ENCODE results near the gene OPCML.

OPCML gene

GRCh38 chr11:133081730-133082452 lies 450.4 kb downstream of the OPCML start:
- no peak overlapping the region for H3K4me3 ChIP-seq (ENCODE audit: low read depth, low read length)
- H3K27me3 ChIP-seq (ENCODE audit: insufficient read depth, low read length) = peaks cover 9% of the 10 kb centered on the region; the same call in 1 of the 2 replicates
- H3K36me3 ChIP-seq (ENCODE audit: insufficient read depth, low read length) = no peaks in the 10 kb centered on the region
- H3K27ac ChIP-seq (ENCODE audit: low read depth, low read length) = no peak overlapping the region
- H3K79me2 ChIP-seq (ENCODE audit: control insufficient read depth, insufficient read depth, low read length, unreplicated experiment) = no peaks in the 10 kb centered on the region
- H2AFZ ChIP-seq (ENCODE audit: low read length, unreplicated experiment) = no peak overlapping the region
- H3K4me1 ChIP-seq (ENCODE audit: control insufficient read depth, insufficient read depth, low read length, unreplicated experiment) = no peaks in the 10 kb centered on the region

- Histone ChIP-seq H2AFZ (ENCODE audit: low read length, unreplicated experiment) (no peak overlapping the region), H3K79me2 (ENCODE audit: control insufficient read depth, insufficient read depth, low read length, unreplicated experiment) (no peaks in the 10 kb centered on the region), H3K27me3 (ENCODE audit: insufficient read depth, low read length) (peaks cover 9% of the 10 kb centered on the region; the same call in 1 of the 2 replicates), H3K27ac (ENCODE audit: low read depth, low read length) (no peak overlapping the region), H3K4me3 (ENCODE audit: low read depth, low read length) (no peak overlapping the region), H3K36me3 (ENCODE audit: insufficient read depth, low read length) (no peaks in the 10 kb centered on the region), H3K4me1 (ENCODE audit: control insufficient read depth, insufficient read depth, low read length, unreplicated experiment) (no peaks in the 10 kb centered on the region)
Measured at GRCh38 chr11:133081020-133081419, 451.3 kb downstream of the OPCML start.

GRCh38 chr11:133078591-133079404 lies 453.5 kb downstream of the OPCML start:
- Histone ChIP-seq H3K4me1 (ENCODE audit: control insufficient read depth, insufficient read depth, low read length, unreplicated experiment) (no peaks in the 10 kb centered on the region), H3K36me3 (ENCODE audit: insufficient read depth, low read length) (no peaks in the 10 kb centered on the region), H3K79me2 (ENCODE audit: control insufficient read depth, insufficient read depth, low read length, unreplicated experiment) (no peaks in the 10 kb centered on the region), H3K4me3 (ENCODE audit: low read depth, low read length) (no peak overlapping the region), H3K27ac (ENCODE audit: low read depth, low read length) (no peak overlapping the region), H2AFZ (ENCODE audit: low read length, unreplicated experiment) (no peak overlapping the region), H3K27me3 (ENCODE audit: insufficient read depth, low read length) (peaks cover 4% of the 10 kb centered on the region; the same call in 1 of the 2 replicates)

GRCh38 chr11:133078012-133078411 lies 454.3 kb downstream of the OPCML start:
- H3K4me1 ChIP-seq (ENCODE audit: control insufficient read depth, insufficient read depth, low read length, unreplicated experiment) = no peaks in the 10 kb centered on the region
- H2AFZ ChIP-seq (ENCODE audit: low read length, unreplicated experiment) = no peak overlapping the region
- H3K27ac ChIP-seq (ENCODE audit: low read depth, low read length) = no peak overlapping the region
- no peaks in the 10 kb centered on the region for H3K36me3 ChIP-seq (ENCODE audit: insufficient read depth, low read length)
- no peaks in the 10 kb centered on the region for H3K79me2 ChIP-seq (ENCODE audit: control insufficient read depth, insufficient read depth, low read length, unreplicated experiment)
- no peak overlapping the region for H3K4me3 ChIP-seq (ENCODE audit: low read depth, low read length)
- peaks cover under 1% of the 10 kb centered on the region; the same call in 1 of the 2 replicates for H3K27me3 ChIP-seq (ENCODE audit: insufficient read depth, low read length)

DNA sequence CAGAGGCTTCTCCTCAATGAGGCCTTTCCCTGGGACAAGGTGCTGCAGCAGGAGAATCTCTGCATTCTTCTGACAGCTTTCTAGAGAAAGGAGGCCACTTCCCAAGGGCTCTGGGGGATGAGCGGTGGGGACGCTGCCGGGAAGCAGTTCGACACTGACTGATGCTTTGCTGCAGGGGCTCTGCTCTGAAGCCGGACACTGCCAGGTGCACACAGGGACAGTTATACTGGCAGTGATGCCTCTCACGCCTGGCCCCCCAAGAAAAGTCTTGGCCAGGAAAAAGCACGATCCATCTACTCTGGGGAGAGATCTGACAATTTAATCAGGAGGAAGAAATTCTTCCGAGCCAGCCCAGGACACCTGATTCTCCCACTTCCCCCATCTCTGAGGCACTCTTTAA lies 456.9 kb downstream of the OPCML start:
- Histone ChIP-seq H3K4me3 (ENCODE audit: low read depth, low read length) (no peak overlapping the region), H3K27ac (ENCODE audit: low read depth, low read length) (no peak overlapping the region), H2AFZ (ENCODE audit: low read length, unreplicated experiment) (no peak overlapping the region), H3K36me3 (ENCODE audit: insufficient read depth, low read length) (no peaks in the 10 kb centered on the region), H3K79me2 (ENCODE audit: control insufficient read depth, insufficient read depth, low read length, unreplicated experiment) (no peaks in the 10 kb centered on the region), H3K4me1 (ENCODE audit: control insufficient read depth, insufficient read depth, low read length, unreplicated experiment) (no peaks in the 10 kb centered on the region), H3K27me3 (ENCODE audit: insufficient read depth, low read length) (no peaks in the 10 kb centered on the region)

DNA sequence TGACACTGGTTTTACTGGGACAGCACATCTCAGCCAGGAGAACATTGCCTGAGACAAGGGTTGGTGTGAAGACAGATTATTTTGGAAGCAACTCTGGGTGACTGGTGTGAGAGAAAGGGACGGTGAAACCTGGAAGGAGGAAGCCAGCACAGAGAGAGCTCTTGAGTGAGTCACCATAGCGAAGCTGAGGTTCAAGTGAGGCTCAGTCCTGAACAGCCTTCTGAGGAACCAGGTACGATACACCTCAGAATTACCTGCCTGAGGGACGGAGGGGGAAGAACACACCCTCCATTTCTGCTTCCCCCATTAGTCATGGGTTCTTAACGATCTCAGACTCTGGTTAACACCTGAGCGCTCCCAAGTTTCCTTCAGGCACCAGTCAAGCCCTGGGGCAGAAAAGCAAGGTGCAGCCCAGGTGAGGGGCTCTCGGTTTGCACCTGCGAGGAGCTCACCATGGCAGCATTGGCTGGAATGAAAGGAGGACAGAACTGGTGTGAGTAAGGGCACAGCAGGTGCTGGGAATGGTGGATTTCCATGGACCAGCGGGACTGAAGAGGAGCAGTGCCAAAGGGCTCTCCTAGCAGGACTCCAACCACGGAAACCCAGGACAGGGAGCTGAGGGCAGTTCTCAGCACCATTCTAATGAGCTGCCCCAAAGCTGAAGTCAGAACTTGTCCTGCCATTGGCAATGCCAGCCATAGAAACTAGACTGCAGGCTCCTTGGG lies 459.3 kb downstream of the OPCML start:
- Histone ChIP-seq H3K27ac (ENCODE audit: low read depth, low read length) (no peak overlapping the region), H3K4me3 (ENCODE audit: low read depth, low read length) (no peak overlapping the region), H2AFZ (ENCODE audit: low read length, unreplicated experiment) (no peak overlapping the region), H3K27me3 (ENCODE audit: insufficient read depth, low read length) (no peaks in the 10 kb centered on the region), H3K36me3 (ENCODE audit: insufficient read depth, low read length) (no peaks in the 10 kb centered on the region), H3K4me1 (ENCODE audit: control insufficient read depth, insufficient read depth, low read length, unreplicated experiment) (no peaks in the 10 kb centered on the region), H3K79me2 (ENCODE audit: control insufficient read depth, insufficient read depth, low read length, unreplicated experiment) (no peaks in the 10 kb centered on the region)

DNA sequence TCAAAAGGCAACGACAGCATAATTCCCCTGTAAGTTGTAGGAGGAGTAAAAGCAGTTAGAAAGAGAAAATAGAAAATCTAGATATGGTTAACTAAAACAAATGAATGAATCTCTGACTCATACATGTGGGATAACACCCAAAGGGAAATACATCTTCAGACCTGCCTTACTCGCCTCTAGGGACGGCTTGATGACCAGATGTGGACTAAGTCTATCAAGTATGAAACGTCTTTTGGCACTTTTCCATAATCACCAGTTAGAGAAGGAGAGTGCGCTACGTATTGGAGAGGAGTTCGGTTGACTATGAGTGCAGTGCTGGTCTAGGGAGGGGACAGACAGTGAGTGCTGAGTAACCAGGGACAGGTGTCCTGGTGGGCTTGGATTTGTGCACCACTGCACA lies 459.9 kb downstream of the OPCML start:
- Histone ChIP-seq H2AFZ (ENCODE audit: low read length, unreplicated experiment) (no peak overlapping the region), H3K4me1 (ENCODE audit: control insufficient read depth, insufficient read depth, low read length, unreplicated experiment) (no peaks in the 10 kb centered on the region), H3K36me3 (ENCODE audit: insufficient read depth, low read length) (no peaks in the 10 kb centered on the region), H3K79me2 (ENCODE audit: control insufficient read depth, insufficient read depth, low read length, unreplicated experiment) (no peaks in the 10 kb centered on the region), H3K27ac (ENCODE audit: low read depth, low read length) (no peak overlapping the region), H3K4me3 (ENCODE audit: low read depth, low read length) (no peak overlapping the region), H3K27me3 (ENCODE audit: insufficient read depth, low read length) (no peaks in the 10 kb centered on the region)

DNA sequence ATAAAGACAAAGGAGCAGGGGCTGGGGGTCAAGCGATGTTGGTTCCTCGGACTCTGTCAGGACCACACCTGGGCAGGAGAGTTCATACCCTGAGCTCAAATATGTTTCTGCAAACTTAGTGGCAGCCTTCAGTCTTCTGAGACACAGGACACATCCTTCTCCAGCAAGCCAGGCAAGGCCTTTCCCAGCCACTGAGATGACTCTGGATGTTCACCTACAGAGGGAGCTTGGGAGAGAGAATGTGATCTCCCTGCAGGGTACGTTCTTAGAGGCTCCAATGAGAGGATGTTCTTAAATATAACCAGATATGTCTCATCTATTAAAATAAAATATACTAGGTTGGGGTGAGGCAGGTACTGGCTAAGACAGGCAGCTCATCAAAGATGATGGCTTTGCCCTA lies 461.5 kb downstream of the OPCML start:
- no peaks in the 10 kb centered on the region for H3K4me1 ChIP-seq (ENCODE audit: control insufficient read depth, insufficient read depth, low read length, unreplicated experiment)
- no peak overlapping the region for H2AFZ ChIP-seq (ENCODE audit: low read length, unreplicated experiment)
- no peaks in the 10 kb centered on the region for H3K27me3 ChIP-seq (ENCODE audit: insufficient read depth, low read length)
- H3K27ac ChIP-seq (ENCODE audit: low read depth, low read length) = no peak overlapping the region
- H3K4me3 ChIP-seq (ENCODE audit: low read depth, low read length) = no peak overlapping the region
- no peaks in the 10 kb centered on the region for H3K36me3 ChIP-seq (ENCODE audit: insufficient read depth, low read length)
- no peaks in the 10 kb centered on the region for H3K79me2 ChIP-seq (ENCODE audit: control insufficient read depth, insufficient read depth, low read length, unreplicated experiment)

- H3K4me3 ChIP-seq (ENCODE audit: low read depth, low read length) = no peak overlapping the region
- no peaks in the 10 kb centered on the region for H3K4me1 ChIP-seq (ENCODE audit: control insufficient read depth, insufficient read depth, low read length, unreplicated experiment)
- H3K27me3 ChIP-seq (ENCODE audit: insufficient read depth, low read length) = no peaks in the 10 kb centered on the region
- no peak overlapping the region for H2AFZ ChIP-seq (ENCODE audit: low read length, unreplicated experiment)
- no peaks in the 10 kb centered on the region for H3K36me3 ChIP-seq (ENCODE audit: insufficient read depth, low read length)
- H3K79me2 ChIP-seq (ENCODE audit: control insufficient read depth, insufficient read depth, low read length, unreplicated experiment) = no peaks in the 10 kb centered on the region
- no peak overlapping the region for H3K27ac ChIP-seq (ENCODE audit: low read depth, low read length)
Measured at GRCh38 chr11:133070021-133070713, 462.1 kb downstream of the OPCML start.

GRCh38 chr11:133065847-133066485 lies 466.3 kb downstream of the OPCML start:
- no peaks in the 10 kb centered on the region for H3K27me3 ChIP-seq (ENCODE audit: insufficient read depth, low read length)
- H3K27ac ChIP-seq (ENCODE audit: low read depth, low read length) = no peak overlapping the region
- H3K36me3 ChIP-seq (ENCODE audit: insufficient read depth, low read length) = no peaks in the 10 kb centered on the region
- no peak overlapping the region for H3K4me3 ChIP-seq (ENCODE audit: low read depth, low read length)
- no peaks in the 10 kb centered on the region for H3K79me2 ChIP-seq (ENCODE audit: control insufficient read depth, insufficient read depth, low read length, unreplicated experiment)
- no peaks in the 10 kb centered on the region for H3K4me1 ChIP-seq (ENCODE audit: control insufficient read depth, insufficient read depth, low read length, unreplicated experiment)
- H2AFZ ChIP-seq (ENCODE audit: low read length, unreplicated experiment) = no peak overlapping the region
